ENCODE measurements around the gene NADK.

NADK gene

GRCh38 chr1:1771096-1771495, 7.2 kb downstream of the NADK start:
- no peak overlapping the region for H3K4me3 ChIP-seq (ENCODE audit: low read depth, low read length)
- DNase-seq (ENCODE audit: low read depth, low spot score) = no peak
- no peak for TF ChIP-seq CTCF (IDR thresholded peaks at IDR 0.05; ENCODE audit: insufficient read depth, low read length, missing control alignments)
- POLR2A ChIA-PET = no interaction called here
- CTCF ChIA-PET = no interaction called here

GRCh38 chr1:1770102-1770501, 8.2 kb downstream of the NADK start:
- CTCF ChIA-PET = no interaction called here
- no peak for TF ChIP-seq CTCF (IDR thresholded peaks at IDR 0.05; ENCODE audit: insufficient read depth, low read length, missing control alignments)
- H3K4me3 ChIP-seq (ENCODE audit: low read depth, low read length) = no peak overlapping the region
- no peak for DNase-seq (ENCODE audit: low read depth, low spot score)
- POLR2A ChIA-PET = no interaction called here

- CTCF ChIA-PET = interaction anchor here (1.8 kb wide), 1 partner anchor 140 kb away, joined by 6 read pairs; no protein-coding TSS in a partner anchor
- no peak for TF ChIP-seq CTCF (IDR thresholded peaks at IDR 0.05; ENCODE audit: insufficient read depth, low read length, missing control alignments)
- DNase-seq (ENCODE audit: low read depth, low spot score) = no peak
- H3K4me3 ChIP-seq (ENCODE audit: low read depth, low read length) = no peak overlapping the region
- POLR2A ChIA-PET = no interaction called here
Observed at GRCh38 chr1:1768249-1768992, 9.8 kb downstream of the NADK start.

GRCh38 chr1:1764876-1765470, 13.3 kb downstream of the NADK start:
- no peak for DNase-seq (ENCODE audit: low read depth, low spot score)
- H3K4me3 ChIP-seq (ENCODE audit: low read depth, low read length) = no peak overlapping the region
- no peak for TF ChIP-seq CTCF (IDR thresholded peaks at IDR 0.05; ENCODE audit: insufficient read depth, low read length, missing control alignments)
- ChIA-PET CTCF (interaction anchor here (1.6 kb wide), 1 partner anchor 141 kb away, joined by 6 read pairs; no protein-coding TSS in a partner anchor), POLR2A (no interaction called here)

- ChIA-PET CTCF (interaction anchor here (1.5 to 1.6 kb wide), 2 partner anchors 142 kb away, joined by 4 to 6 read pairs; no protein-coding TSS in a partner anchor), POLR2A (no interaction called here)
- H3K4me3 ChIP-seq (ENCODE audit: low read depth, low read length) = no peak overlapping the region
- no peak for DNase-seq (ENCODE audit: low read depth, low spot score)
- TF ChIP-seq CTCF (IDR thresholded peaks at IDR 0.05; ENCODE audit: insufficient read depth, low read length, missing control alignments) = no peak
Observed at GRCh38 chr1:1763657-1764621, 14.3 kb downstream of the NADK start.
